ENCODE measurements around the gene PCMT1. TPM values are rescaled to one million over a fixed set of nuclear protein-coding genes. Genes with fewer than 3 reads are reported as not detected.

Gene PCMT1
- total and polyA plus RNA-seq, 2 of the 4 experiments (the other 2 are of a cell fraction): 101 to 109 TPM

GRCh38 chr6:149855040-149855654 is 105.6 kb downstream of the PCMT1 start:
- Histone ChIP-seq H3K23ac (ENCODE audit: low read depth, low read length) (peak overlapping the region; percentile 79; the same call in 1 of the 2 replicates), H4K20me1 (ENCODE audit: insufficient read depth, low read length) (peaks cover 2% of the 10 kb centered on the region; the same call in 1 of the 2 replicates), H3K9me1 (ENCODE audit: insufficient read depth, low read length) (peaks cover 22% of the 10 kb centered on the region), H4K91ac (ENCODE audit: insufficient read depth, low read depth, low read length) (peak overlapping the region; percentile 98), H3K4me1 (ENCODE audit: control insufficient read depth, insufficient read depth, low read length) (peaks cover 26% of the 10 kb centered on the region), H2BK120ac (ENCODE audit: low read depth, low read length) (peak overlapping the region; percentile 99), H2BK5ac (ENCODE audit: low read depth, low read length, poor library complexity, severe bottlenecking) (peak overlapping the region; percentile 98), H3K18ac (ENCODE audit: low read depth, low read length) (peak overlapping the region; percentile 90; the same call in 1 of the 2 replicates), H3K4me2 (ENCODE audit: low read depth, low read length) (peak overlapping the region; percentile 82), H4K8ac (ENCODE audit: low read depth in 2 of 2, low read length in 2 of 2) (peak overlapping the region; percentile 73 to 95; a peak in 3 of 4 replicates), H3K36me3 (ENCODE audit: control insufficient read depth, insufficient read depth, low read length) (peaks cover 4% of the 10 kb centered on the region), H3K27ac (ENCODE audit: insufficient read depth, low read length) (peak overlapping the region; percentile 97), H3K79me1 (ENCODE audit: low read depth in 1 of 2, low read length in 2 of 2) (peaks cover 14 to 56% of the 10 kb centered on the region in 2 experiments), H3K4me3 (ENCODE audit: insufficient read depth, low read depth, low read length) (peak overlapping the region; percentile 34; the same call in 1 of the 2 replicates), H2AK5ac (ENCODE audit: low read depth, low read length) (no peak overlapping the region), H2BK15ac (ENCODE audit: low read depth, low read length) (peak overlapping the region; percentile 98; the same call in 2 of the 3 replicates), H3K56ac (ENCODE audit: extremely low read depth, insufficient read depth, low read length) (peak overlapping the region; percentile 93), H3K9me3 (ENCODE audit: control insufficient read depth, insufficient read depth, low read length) (no peaks in the 10 kb centered on the region), H4K5ac (ENCODE audit: low read depth, low read length) (peak overlapping the region; percentile 86), H2AK9ac (replicated peaks; ENCODE audit: low read depth, low read length, poor library complexity) (peak overlapping the region; percentile 92), H3K27me3 (ENCODE audit: control insufficient read depth, insufficient read depth, low read length) (no peaks in the 10 kb centered on the region), H3K9ac (ENCODE audit: low read depth, low read length) (peak overlapping the region; percentile 85), H3K4ac (ENCODE audit: low read depth, low read length) (peak overlapping the region; percentile 98), H2BK20ac (ENCODE audit: low read depth, low read length) (peak overlapping the region; percentile 98), H2AFZ (replicated peaks; ENCODE audit: low read length, poor library complexity) (no peak overlapping the region), H3K14ac (replicated peaks; ENCODE audit: low read depth, low read length) (peak overlapping the region; percentile 91)
- dilution Hi-C loops (cut with HindIII; ENCODE audit: low sequenced_read_pairs, unreplicated experiment): no loop called here
- DNase-seq: peak; percentile 94
- in situ Hi-C loops (cut with MboI; ENCODE audit: low sequenced_read_pairs): no loop called here
- ChIA-PET CTCF (no interaction called here), POLR2A (ENCODE audit: unreplicated experiment) (interaction anchor here (0.6 kb wide), 1 partner anchor 129 kb away, joined by 4 read pairs; no protein-coding TSS in a partner anchor)
- TF ChIP-seq ELK1 (IDR thresholded peaks at IDR 0.05; ENCODE audit: borderline replicate concordance, low read depth, low read length) (no peak), CHD1 (IDR thresholded peaks at IDR 0.05; ENCODE audit: low read depth, low read length) (peak; percentile 88; the same call in 1 of the 2 replicates), CEBPB (IDR thresholded peaks at IDR 0.05; ENCODE audit: low read depth, low read length) (peak; percentile 87), RCOR1 (IDR thresholded peaks at IDR 0.05; ENCODE audit: insufficient replicate concordance, low read length) (peak; percentile 14), POLR2A (IDR thresholded peaks at IDR 0.05; ENCODE audit: low read depth, low read length) (peak; percentile 83), FOS (IDR thresholded peaks at IDR 0.05; ENCODE audit: low read depth, low read length) (peak; percentile 79; the same call in 1 of the 2 replicates), MXI1 (IDR thresholded peaks at IDR 0.05; ENCODE audit: borderline replicate concordance, low read depth, low read length) (no peak; the same call in 1 of the 2 replicates)
- intact Hi-C loops (cut with micrococcal nuclease): no loop called here
- BruUV-seq (replicated peaks): no TSS peak
- peak; percentile 80 for ATAC-seq (ENCODE audit: low read depth)
- no CpG with 5 or more reads among the region's 5 CpGs for WGBS, 2 experiments (ENCODE audit: extremely low coverage in 2 of 2, insufficient read length in 1 of 2)
